Adrenal gland (tissue), 5 donors: Measurements from ENCODE around the gene ANKRD6.

Experiments
- CTCF ChIP-seq, 6 experiments: fragments of 450-650 bp in 4 of 6; fragments of 200-600 bp in 2 of 6; sonication (generic) in 1 of 6; IDR thresholded peaks; 1 replicate in 5 of 6; 2 replicates in 1 of 6; pipeline versions ENCODE4 v1.5.1 to v1.8.0; 2016 to 2021; ENCODE audit warnings: antibody characterized with exemption in 6 of 6, mild to moderate bottlenecking in 2 of 6, moderate library complexity in 1 of 6
- POLR2A ChIP-seq, 2 donors: fragments of 450-650 bp; IDR thresholded peaks; one replicate each; pipeline ENCODE4 v1.6.1; 2017; ENCODE audit warnings: antibody characterized with exemption in 2 of 2, mild to moderate bottlenecking in 2 of 2, moderate library complexity in 1 of 2
- donor health status: DM: no; HTN: no; CAD: no.

- TF ChIP-seq CTCF (IDR thresholded peaks at IDR 0.05) (no peak), POLR2A (IDR thresholded peaks at IDR 0.05) (no peak)
These were observed 238.1 kb downstream of the ANKRD6 start for GRCh38 chr6:89670935-89671565.
